ENCODE results near the gene LGALSL.

- TF ChIP-seq USF1 (IDR thresholded peaks at IDR 0.05; ENCODE audit: borderline replicate concordance, low read depth) (no peak), RCOR1 (IDR thresholded peaks at IDR 0.05; ENCODE audit: low read length) (no peak), YY1 (IDR thresholded peaks at IDR 0.05; ENCODE audit: low read depth) (no peak), CTCF (IDR thresholded peaks at IDR 0.05) (no peak), RAD21 (IDR thresholded peaks at IDR 0.05; ENCODE audit: low read length) (no peak), TCF12 (IDR thresholded peaks at IDR 0.05) (no peak), EP300 (IDR thresholded peaks at IDR 0.05; ENCODE audit: borderline replicate concordance in 1 of 2, low read depth in 1 of 2, low read length in 1 of 2) (no peak), TAF1 (IDR thresholded peaks at IDR 0.05; ENCODE audit: borderline replicate concordance, low read depth, low read length) (no peak), GABPA (IDR thresholded peaks at IDR 0.05; ENCODE audit: low read depth) (no peak), ELF1 (IDR thresholded peaks at IDR 0.05) (no peak)
Measured at GRCh38 chr2:64460330-64460729, 6.4 kb downstream of the LGALSL start.
